ENCODE data around the gene RBM4.
A peak's percentile ranks its signal among the peaks of the same experiment; 100 is the strongest.
"Not testable (repeated sequence)": the region's sequence is repeated elsewhere in the genome, so short reads cannot be mapped to it uniquely, and the experiment has no call there.

Gene RBM4

GRCh38 chr11:66638177-66639065 lies at the start of gene RBM4:
RBM4 (plus strand) TSS chr11:66638703; CDS start chr11:66639712, 1,009 bp downstream.
- Histone ChIP-seq H3K27ac (peak within 1 kb of the TSS; percentile 95), H3K27me3 (ENCODE audit: insufficient read depth, low read depth, severe bottlenecking) (no peaks in the 10 kb centered on the region), H3K4me3 (ENCODE audit: low read depth, low read length) (peak within 1 kb of the TSS; percentile 99), H3K36me3 (peaks cover 82% of the 10 kb centered on the region), H3K9me3 (ENCODE audit: severe bottlenecking) (no peaks in the 10 kb centered on the region)
- peak; percentile 99 for DNase-seq
- TF ChIP-seq, protein P1, sequence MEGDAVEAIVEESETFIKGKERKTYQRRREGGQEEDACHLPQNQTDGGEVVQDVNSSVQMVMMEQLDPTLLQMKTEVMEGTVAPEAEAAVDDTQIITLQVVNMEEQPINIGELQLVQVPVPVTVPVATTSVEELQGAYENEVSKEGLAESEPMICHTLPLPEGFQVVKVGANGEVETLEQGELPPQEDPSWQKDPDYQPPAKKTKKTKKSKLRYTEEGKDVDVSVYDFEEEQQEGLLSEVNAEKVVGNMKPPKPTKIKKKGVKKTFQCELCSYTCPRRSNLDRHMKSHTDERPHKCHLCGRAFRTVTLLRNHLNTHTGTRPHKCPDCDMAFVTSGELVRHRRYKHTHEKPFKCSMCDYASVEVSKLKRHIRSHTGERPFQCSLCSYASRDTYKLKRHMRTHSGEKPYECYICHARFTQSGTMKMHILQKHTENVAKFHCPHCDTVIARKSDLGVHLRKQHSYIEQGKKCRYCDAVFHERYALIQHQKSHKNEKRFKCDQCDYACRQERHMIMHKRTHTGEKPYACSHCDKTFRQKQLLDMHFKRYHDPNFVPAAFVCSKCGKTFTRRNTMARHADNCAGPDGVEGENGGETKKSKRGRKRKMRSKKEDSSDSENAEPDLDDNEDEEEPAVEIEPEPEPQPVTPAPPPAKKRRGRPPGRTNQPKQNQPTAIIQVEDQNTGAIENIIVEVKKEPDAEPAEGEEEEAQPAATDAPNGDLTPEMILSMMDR (IDR thresholded peaks at IDR 0.05; ENCODE audit: low read depth, low read length): no peak

DNA sequence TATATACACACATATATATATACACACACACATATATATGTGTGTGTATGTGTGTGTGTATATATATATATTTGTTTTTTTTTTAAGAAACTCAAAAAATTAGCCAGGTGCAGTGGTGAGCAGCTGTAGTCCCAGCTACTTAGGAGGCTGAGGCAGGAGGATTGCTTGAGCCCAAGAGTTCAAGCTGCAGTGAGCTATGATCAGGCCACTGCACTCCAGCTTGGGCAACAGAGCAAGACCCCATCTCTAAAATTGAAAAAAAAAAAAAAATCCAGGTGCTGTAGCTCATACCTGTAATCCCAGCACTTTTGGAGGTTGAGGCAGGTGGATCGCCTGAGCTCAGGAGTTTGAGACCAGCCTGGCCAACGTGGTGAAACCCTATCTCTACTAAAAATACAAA lies 49.2 kb upstream of the RBM4 start:
- DNase-seq; H3K27me3 ChIP-seq (ENCODE audit: insufficient read depth, low read depth, severe bottlenecking); H3K36me3 ChIP-seq; H3K4me3 ChIP-seq (ENCODE audit: low read depth, low read length): not testable (repeated sequence)
- peaks cover 44% of the 10 kb centered on the region for H3K9me3 ChIP-seq (ENCODE audit: severe bottlenecking)
- peak overlapping the region; percentile 77 for H3K27ac ChIP-seq

GRCh38 chr11:66589996-66590675 lies 48.4 kb upstream of the RBM4 start:
- no peaks in the 10 kb centered on the region for H3K36me3 ChIP-seq
- no peaks in the 10 kb centered on the region for H3K27me3 ChIP-seq (ENCODE audit: insufficient read depth, low read depth, severe bottlenecking)
- H3K27ac ChIP-seq: no peak overlapping the region; the same call in 1 of the 2 replicates
- no peak overlapping the region for H3K4me3 ChIP-seq (ENCODE audit: low read depth, low read length)
- DNase-seq: no peak
- TF ChIP-seq, protein P1 (IDR thresholded peaks at IDR 0.05; ENCODE audit: low read depth, low read length): no peak
- peaks cover 40% of the 10 kb centered on the region for H3K9me3 ChIP-seq (ENCODE audit: severe bottlenecking)

GRCh38 chr11:66591175-66591574 lies 47.3 kb upstream of the RBM4 start:
- Histone ChIP-seq H3K36me3 (no peaks in the 10 kb centered on the region), H3K9me3 (ENCODE audit: severe bottlenecking) (peaks cover 40% of the 10 kb centered on the region), H3K27me3 (ENCODE audit: insufficient read depth, low read depth, severe bottlenecking) (no peaks in the 10 kb centered on the region), H3K4me3 (ENCODE audit: low read depth, low read length) (no peak overlapping the region), H3K27ac (no peak overlapping the region)
- DNase-seq: no peak
- TF ChIP-seq, protein P1 (IDR thresholded peaks at IDR 0.05; ENCODE audit: low read depth, low read length): no peak

DNA sequence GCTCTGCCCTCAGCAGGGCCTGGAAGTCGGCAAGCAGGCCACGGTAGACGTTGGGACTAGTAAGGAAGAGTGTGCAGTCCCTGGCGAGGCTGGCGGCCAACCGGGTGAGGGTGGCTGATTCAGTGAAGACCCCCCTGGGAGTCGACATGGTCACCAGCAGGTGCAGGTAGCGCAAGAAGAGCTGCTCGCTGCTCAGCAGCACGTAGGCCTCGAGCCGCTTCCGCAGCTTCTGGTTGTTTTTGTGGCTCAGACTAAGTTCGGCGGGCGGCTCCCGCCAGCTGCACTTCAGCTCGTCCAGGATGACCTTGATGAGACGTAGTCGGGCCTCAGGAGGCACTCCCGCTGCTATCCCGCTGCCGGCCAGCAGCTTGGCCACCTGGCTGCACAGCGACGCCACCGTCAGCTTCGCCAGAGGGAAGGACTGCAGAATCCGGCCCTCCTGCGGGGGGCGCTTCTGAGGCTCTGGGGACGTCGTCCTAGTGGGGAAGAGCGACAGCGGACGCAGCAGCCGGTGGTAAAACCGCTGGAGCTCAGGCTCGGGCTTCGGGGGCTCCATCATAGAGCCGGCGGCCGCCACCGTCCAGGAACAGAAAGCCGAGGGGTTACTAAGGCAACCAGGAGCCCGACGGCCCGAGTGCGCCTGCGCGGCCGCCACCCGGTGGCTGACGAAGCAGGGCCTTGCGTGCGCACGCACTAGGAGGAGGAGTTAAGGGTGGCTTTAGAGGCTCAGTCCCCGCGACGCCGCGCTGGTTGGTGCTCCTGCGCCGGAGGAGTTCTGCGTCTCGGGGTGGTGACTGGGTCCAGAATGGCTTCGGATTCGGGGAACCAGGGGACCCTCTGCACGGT lies 45.8 kb upstream of the RBM4 start, which contains the start of the genes CCDC87 and CCS:
CCDC87 (minus strand) TSS at position 607 of the 846 bp plus-strand sequence; CDS start at position 559, 48 bp downstream.
CCS (plus strand) TSS at position 729 of the 846 bp plus-strand sequence; CDS start at position 806, 77 bp downstream.
- H3K27ac ChIP-seq: no peak within 1 kb of the TSS
- H3K27me3 ChIP-seq (ENCODE audit: insufficient read depth, low read depth, severe bottlenecking): no peaks in the 10 kb centered on the region
- no peak within 1 kb of the TSS for H3K4me3 ChIP-seq (ENCODE audit: low read depth, low read length)
- no peak for DNase-seq
- peaks cover 34% of the 10 kb centered on the region for H3K9me3 ChIP-seq (ENCODE audit: severe bottlenecking)
- TF ChIP-seq, protein P1 (IDR thresholded peaks at IDR 0.05; ENCODE audit: low read depth, low read length): no peak
- H3K36me3 ChIP-seq: no peaks in the 10 kb centered on the region

Measured in WERI-Rb-1 (cell line).